Measurements from ENCODE around the gene ENOSF1. TPM values are rescaled to one million over a fixed set of nuclear protein-coding genes. Genes with fewer than 3 reads are reported as not detected.

Gene ENOSF1
- polyA plus RNA-seq, 6 donors from 2014 or later = 0.53 to 6.6 (median 1.3) TPM

GRCh38 chr18:634551-635045 lies 77.8 kb downstream of the ENOSF1 start:
- DNase-seq = no peak

GRCh38 chr18:631560-631959 lies 80.9 kb downstream of the ENOSF1 start:
- H3K4me3 Mint-ChIP-seq = no peak overlapping the region
- H3K4me1 Mint-ChIP-seq = no peaks in the 10 kb centered on the region
- no peak for DNase-seq
- no peaks in the 10 kb centered on the region for H3K36me3 Mint-ChIP-seq
- peaks cover 0 to 12% (median 6%) of the 10 kb centered on the region in 3 donors for H3K27me3 Mint-ChIP-seq
- no peak for ATAC-seq (ENCODE audit: low read depth in 2 of 2)
- no peak overlapping the region for H3K27ac Mint-ChIP-seq
- peaks cover 0 to 6% (median 0%) of the 10 kb centered on the region in 7 donors for H3K9me3 Mint-ChIP-seq

More at GRCh38 chr18:634551-635045, 77.8 kb downstream of the ENOSF1 start:
- Mint-ChIP-seq H3K9me3 (peaks cover 0 to 6% (median 0%) of the 10 kb centered on the region in 7 donors), H3K27ac (no peak overlapping the region), H3K36me3 (no peaks in the 10 kb centered on the region), H3K4me3 (no peak overlapping the region), H3K27me3 (peaks cover 0 to 20% (median 2%) of the 10 kb centered on the region in 3 donors), H3K4me1 (no peaks in the 10 kb centered on the region)
- no peak for ATAC-seq (ENCODE audit: low read depth in 2 of 2)

- Mint-ChIP-seq H3K27me3 (peaks cover 11 to 12% (median 12%) of the 10 kb centered on the region in 3 donors), H3K4me1 (no peaks in the 10 kb centered on the region), H3K9me3 (peaks cover 0 to 6% (median 0%) of the 10 kb centered on the region in 7 donors), H3K27ac (no peak overlapping the region), H3K4me3 (peak overlapping the region in 1 of 8 donors; percentile 71), H3K36me3 (no peaks in the 10 kb centered on the region)
- DNase-seq (no peak), ATAC-seq (ENCODE audit: low read depth in 2 of 2) (no peak)
These were observed 82.9 kb downstream of the ENOSF1 start for GRCh38 chr18:629269-630150.

- DNase-seq (no peak), ATAC-seq (ENCODE audit: low read depth in 2 of 2) (no peak)
- H3K9me3 Mint-ChIP-seq = peaks cover 0 to 6% (median 0%) of the 10 kb centered on the region in 7 donors
- H3K4me1 Mint-ChIP-seq = no peaks in the 10 kb centered on the region
- no peak overlapping the region for H3K27ac Mint-ChIP-seq
- H3K27me3 Mint-ChIP-seq = peaks cover 12 to 15% (median 14%) of the 10 kb centered on the region in 3 donors
- no peak overlapping the region for H3K4me3 Mint-ChIP-seq
- H3K36me3 Mint-ChIP-seq = no peaks in the 10 kb centered on the region
These were observed 85.2 kb downstream of the ENOSF1 start for GRCh38 chr18:627231-627630.

GRCh38 chr18:623761-624620 lies 88.4 kb downstream of the ENOSF1 start:
- no peak for ATAC-seq (ENCODE audit: low read depth in 2 of 2)
- no peak overlapping the region for H3K27ac Mint-ChIP-seq
- peaks cover 6 to 18% (median 7%) of the 10 kb centered on the region in 3 donors for H3K27me3 Mint-ChIP-seq
- no peaks in the 10 kb centered on the region for H3K36me3 Mint-ChIP-seq
- no peaks in the 10 kb centered on the region for H3K4me1 Mint-ChIP-seq
- no peak overlapping the region for H3K4me3 Mint-ChIP-seq
- DNase-seq = peak; percentile 9
- H3K9me3 Mint-ChIP-seq = no peaks in the 10 kb centered on the region

GRCh38 chr18:622289-622688 lies 90.1 kb downstream of the ENOSF1 start:
- Mint-ChIP-seq H3K36me3 (no peaks in the 10 kb centered on the region), H3K27me3 (peaks cover 6 to 18% (median 7%) of the 10 kb centered on the region in 3 donors), H3K4me1 (no peaks in the 10 kb centered on the region), H3K27ac (peak overlapping the region in 1 of 6 donors; percentile 48), H3K9me3 (no peaks in the 10 kb centered on the region), H3K4me3 (no peak overlapping the region)
- ATAC-seq (ENCODE audit: low read depth in 2 of 2) (no peak), DNase-seq (no peak)

GRCh38 chr18:621291-622043 lies 91.0 kb downstream of the ENOSF1 start:
- H3K27ac Mint-ChIP-seq = no peak overlapping the region
- no peaks in the 10 kb centered on the region for H3K36me3 Mint-ChIP-seq

More at GRCh38 chr18:621291-622043, 91.0 kb downstream of the ENOSF1 start:
- Mint-ChIP-seq H3K4me1 (no peaks in the 10 kb centered on the region), H3K4me3 (no peak overlapping the region), H3K27me3 (peaks cover 6 to 18% (median 7%) of the 10 kb centered on the region in 3 donors), H3K9me3 (no peaks in the 10 kb centered on the region)
- DNase-seq (no peak), ATAC-seq (ENCODE audit: low read depth in 2 of 2) (no peak)

Other genes starting within 250 kb of the ENOSF1 start
- gene COLEC12, start 211.9 kb downstream of the ENOSF1 start, polyA plus RNA-seq (ENCODE audit: low read depth in 6 of 6) = not detected
- gene CETN1, start 132.2 kb downstream of the ENOSF1 start, polyA plus RNA-seq (ENCODE audit: low read depth in 6 of 6) = not detected
- not detected for gene CLUL1, start 115.6 kb downstream of the ENOSF1 start, polyA plus RNA-seq (ENCODE audit: low read depth in 6 of 6)
- gene TYMS, start 55.0 kb downstream of the ENOSF1 start, polyA plus RNA-seq (ENCODE audit: low read depth in 6 of 6) = 1 to 10 TPM in 1 of 6 donors, not detected in 5; 1.0 TPM
- not detected for gene YES1, start 99.6 kb upstream of the ENOSF1 start, polyA plus RNA-seq (ENCODE audit: low read depth in 6 of 6)
- not detected for gene ADCYAP1, start 192.2 kb upstream of the ENOSF1 start, polyA plus RNA-seq (ENCODE audit: low read depth in 6 of 6)